Endothelial cell (in vitro differentiated cells): ENCODE results near the gene SUSD5. TPM values are rescaled to one million over a fixed set of nuclear protein-coding genes. Genes with fewer than 3 reads are reported as not detected.
"Not testable (repeated sequence)": the region's sequence is repeated elsewhere in the genome, so short reads cannot be mapped to it uniquely, and the experiment has no call there.

ENCODE experiments used
- DNase-seq: peaks from one replicate; pipeline ENCODE4 v3.0.0; 2021; ENCODE audit warnings: low spot score
- H3K27ac Mint-ChIP-seq: one replicate; pipeline ENCODE4 v1.8.0; 2021; ENCODE audit warnings: mixed read lengths, inconsistent platforms; ENCODE audit not compliant: unreplicated experiment
- H3K27me3 Mint-ChIP-seq: one replicate; pipeline ENCODE4 v1.8.0; 2021; ENCODE audit warnings: mild to moderate bottlenecking, moderate library complexity, mixed read lengths, inconsistent platforms; ENCODE audit not compliant: unreplicated experiment
- H3K36me3 Mint-ChIP-seq: one replicate; pipeline ENCODE4 v1.8.0; 2021; ENCODE audit warnings: mild to moderate bottlenecking, low read depth, mixed read lengths, inconsistent platforms; ENCODE audit not compliant: unreplicated experiment
- H3K4me1 Mint-ChIP-seq: one replicate; pipeline ENCODE4 v1.8.0; 2021; ENCODE audit warnings: mild to moderate bottlenecking, mixed read lengths, inconsistent platforms; ENCODE audit not compliant: unreplicated experiment
- H3K4me3 Mint-ChIP-seq: one replicate; pipeline ENCODE4 v1.8.0; 2021; ENCODE audit warnings: mild to moderate bottlenecking, mixed read lengths, inconsistent platforms; ENCODE audit not compliant: unreplicated experiment
- H3K9me3 Mint-ChIP-seq: one replicate; pipeline ENCODE4 v1.8.0; 2021; ENCODE audit warnings: mixed read lengths, inconsistent platforms; ENCODE audit not compliant: unreplicated experiment
- total RNA-seq: library from RNA; stranded (reverse); fragmentation: NEBNext Ultra II Directional; extraction: Animal tissue kit (Norgen Biotek cat#: 25700); gene quantifications from one replicate; pipeline ENCODE4 v1.2.1, GENCODE V29; 2021; ENCODE audit not compliant: unreplicated experiment
- TF ChIP-seq, protein P1 (sequence below): fragments of 200-600 bp; sonication (generic); IDR thresholded peaks from one replicate; pipeline ENCODE4 v1.5.0; 2021; ENCODE audit warnings: antibody characterized with exemption; ENCODE audit not compliant: unreplicated experiment

The SUSD5 gene
- total RNA-seq, 1 donor from 2014 or later = 3.9 TPM

DNA sequence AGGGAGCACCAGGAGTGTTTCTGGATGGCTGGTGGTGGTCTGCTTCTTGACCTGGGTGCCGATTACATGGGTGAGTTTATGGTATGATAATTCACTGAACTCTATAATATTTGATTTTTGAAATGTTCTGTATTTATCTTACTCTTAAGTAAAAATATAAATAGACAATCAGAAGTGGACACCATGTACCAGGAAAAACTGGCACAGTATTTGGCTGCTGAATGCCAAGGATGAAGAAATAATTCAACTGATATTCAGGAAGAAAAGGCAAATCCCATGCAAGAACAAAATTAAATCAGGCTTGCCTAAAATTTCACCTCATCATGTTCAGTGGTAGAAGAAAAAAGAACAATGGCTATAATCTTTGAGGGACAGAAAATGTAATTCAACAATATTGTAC, 53.2 kb downstream of the SUSD5 start:
- H3K4me1 Mint-ChIP-seq = no peaks in the 10 kb centered on the region
- H3K27ac Mint-ChIP-seq = no peak overlapping the region
- no peaks in the 10 kb centered on the region for H3K9me3 Mint-ChIP-seq
- no peak overlapping the region for H3K4me3 Mint-ChIP-seq
- TF ChIP-seq, protein P1, sequence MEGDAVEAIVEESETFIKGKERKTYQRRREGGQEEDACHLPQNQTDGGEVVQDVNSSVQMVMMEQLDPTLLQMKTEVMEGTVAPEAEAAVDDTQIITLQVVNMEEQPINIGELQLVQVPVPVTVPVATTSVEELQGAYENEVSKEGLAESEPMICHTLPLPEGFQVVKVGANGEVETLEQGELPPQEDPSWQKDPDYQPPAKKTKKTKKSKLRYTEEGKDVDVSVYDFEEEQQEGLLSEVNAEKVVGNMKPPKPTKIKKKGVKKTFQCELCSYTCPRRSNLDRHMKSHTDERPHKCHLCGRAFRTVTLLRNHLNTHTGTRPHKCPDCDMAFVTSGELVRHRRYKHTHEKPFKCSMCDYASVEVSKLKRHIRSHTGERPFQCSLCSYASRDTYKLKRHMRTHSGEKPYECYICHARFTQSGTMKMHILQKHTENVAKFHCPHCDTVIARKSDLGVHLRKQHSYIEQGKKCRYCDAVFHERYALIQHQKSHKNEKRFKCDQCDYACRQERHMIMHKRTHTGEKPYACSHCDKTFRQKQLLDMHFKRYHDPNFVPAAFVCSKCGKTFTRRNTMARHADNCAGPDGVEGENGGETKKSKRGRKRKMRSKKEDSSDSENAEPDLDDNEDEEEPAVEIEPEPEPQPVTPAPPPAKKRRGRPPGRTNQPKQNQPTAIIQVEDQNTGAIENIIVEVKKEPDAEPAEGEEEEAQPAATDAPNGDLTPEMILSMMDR = no peak
- no peak for DNase-seq
- H3K27me3 Mint-ChIP-seq = no peaks in the 10 kb centered on the region
- H3K36me3 Mint-ChIP-seq = no peaks in the 10 kb centered on the region

DNA sequence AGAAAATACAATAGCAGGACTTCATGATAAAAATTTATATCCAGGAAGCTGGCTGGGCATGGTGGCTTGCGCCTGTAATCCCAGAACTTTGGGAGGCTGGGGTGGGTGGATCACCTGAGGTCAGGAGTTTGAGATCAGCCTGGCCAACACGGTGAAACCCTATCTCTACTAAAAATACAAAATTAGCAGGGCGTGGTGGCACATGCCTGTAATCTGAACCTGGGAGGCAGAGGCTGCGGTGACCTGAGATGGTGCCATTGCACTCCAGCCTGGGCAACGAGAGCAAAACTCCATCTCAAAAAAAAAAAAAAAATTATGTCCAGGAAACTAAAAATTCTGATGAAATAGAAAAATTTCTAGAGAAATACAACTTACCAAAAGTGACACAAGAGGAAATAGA, 56.0 kb downstream of the SUSD5 start:
- H3K9me3 Mint-ChIP-seq, H3K27ac Mint-ChIP-seq, H3K4me3 Mint-ChIP-seq, H3K4me1 Mint-ChIP-seq, DNase-seq, H3K36me3 Mint-ChIP-seq, H3K27me3 Mint-ChIP-seq: not testable (repeated sequence)

DNA sequence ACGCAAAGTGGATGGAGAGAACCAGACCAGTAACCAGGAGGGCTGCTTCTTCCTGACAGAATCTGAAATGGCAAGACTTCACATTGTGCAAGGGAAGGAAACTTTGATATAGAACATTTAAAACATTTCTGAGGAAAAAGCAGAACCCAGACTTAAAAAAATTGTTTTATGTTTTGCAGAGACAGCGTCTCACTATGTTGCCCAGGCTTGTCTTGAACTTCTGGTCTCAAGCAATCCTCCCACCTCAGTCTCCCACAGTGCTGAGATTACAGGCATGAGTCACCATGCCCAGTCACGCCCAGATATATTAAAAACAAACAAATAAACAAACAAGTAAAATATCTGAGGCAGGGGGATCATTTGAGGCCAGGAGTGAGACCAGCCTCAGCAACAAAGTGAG, 58.6 kb downstream of the SUSD5 start:
- Mint-ChIP-seq H3K27me3 (no peaks in the 10 kb centered on the region), H3K36me3 (no peaks in the 10 kb centered on the region), H3K4me1 (no peaks in the 10 kb centered on the region), H3K9me3 (no peaks in the 10 kb centered on the region), H3K27ac (no peak overlapping the region), H3K4me3 (no peak overlapping the region)
- TF ChIP-seq, protein P1 = no peak
- DNase-seq = no peak

DNA sequence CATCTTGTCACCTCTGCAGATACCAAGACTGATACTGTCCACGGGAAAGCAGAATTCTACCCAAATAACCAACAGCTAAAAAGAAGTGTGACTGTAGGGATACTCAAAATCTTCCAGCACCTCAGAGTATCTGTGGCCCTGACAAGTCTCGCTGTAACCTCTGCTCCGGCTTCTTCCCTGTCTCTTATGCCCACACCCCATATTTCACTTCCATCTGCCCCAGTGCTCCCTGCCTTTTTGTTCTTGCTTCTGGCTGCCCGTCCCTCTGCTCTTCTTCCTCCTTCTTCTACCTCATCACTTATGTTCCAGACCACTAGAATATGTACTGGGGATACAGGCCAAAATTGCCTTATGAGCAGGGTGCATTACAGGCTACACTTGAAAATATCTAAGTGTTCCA, 59.4 kb downstream of the SUSD5 start:
- no peak overlapping the region for H3K27ac Mint-ChIP-seq
- no peak overlapping the region for H3K4me3 Mint-ChIP-seq
- H3K4me1 Mint-ChIP-seq = no peaks in the 10 kb centered on the region
- H3K27me3 Mint-ChIP-seq = no peaks in the 10 kb centered on the region
- no peaks in the 10 kb centered on the region for H3K9me3 Mint-ChIP-seq
- no peaks in the 10 kb centered on the region for H3K36me3 Mint-ChIP-seq
- DNase-seq = no peak
- TF ChIP-seq, protein P1 = no peak

DNA sequence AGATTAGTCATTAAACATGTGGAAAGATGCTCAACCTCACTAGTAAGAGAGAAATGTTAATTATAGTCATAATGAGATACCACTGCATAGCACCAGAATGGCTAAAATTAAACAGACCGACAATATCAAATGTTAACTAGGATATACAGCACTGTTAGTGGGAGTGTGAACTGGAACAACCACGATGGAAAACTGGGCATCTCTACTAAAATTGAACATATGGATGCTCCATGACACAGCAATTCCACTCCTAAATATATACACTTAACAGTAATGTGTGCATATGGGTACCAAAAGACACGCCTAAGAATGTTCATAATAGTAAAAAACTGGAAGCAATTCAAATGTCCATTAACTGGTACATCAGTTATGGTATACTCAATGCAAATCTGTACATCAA, 63.3 kb downstream of the SUSD5 start:
- no peak overlapping the region for H3K4me3 Mint-ChIP-seq

More for the DNA sequence above, 63.3 kb downstream of the SUSD5 start:
- no peaks in the 10 kb centered on the region for H3K4me1 Mint-ChIP-seq
- TF ChIP-seq, protein P1 = no peak
- H3K27me3 Mint-ChIP-seq = no peaks in the 10 kb centered on the region
- H3K9me3 Mint-ChIP-seq = no peaks in the 10 kb centered on the region
- no peak for DNase-seq
- H3K27ac Mint-ChIP-seq = no peak overlapping the region
- H3K36me3 Mint-ChIP-seq = no peaks in the 10 kb centered on the region
